ENCODE results near the gene CDH10. TPM values are rescaled to one million over a fixed set of nuclear protein-coding genes. Genes with fewer than 3 reads are reported as not detected.

The CDH10 gene
- total RNA-seq, 4 donors from 2014 or later = not detected

GRCh38 chr5:24538346-24538745 is 106.4 kb downstream of the CDH10 start:
- TF ChIP-seq, protein P1, sequence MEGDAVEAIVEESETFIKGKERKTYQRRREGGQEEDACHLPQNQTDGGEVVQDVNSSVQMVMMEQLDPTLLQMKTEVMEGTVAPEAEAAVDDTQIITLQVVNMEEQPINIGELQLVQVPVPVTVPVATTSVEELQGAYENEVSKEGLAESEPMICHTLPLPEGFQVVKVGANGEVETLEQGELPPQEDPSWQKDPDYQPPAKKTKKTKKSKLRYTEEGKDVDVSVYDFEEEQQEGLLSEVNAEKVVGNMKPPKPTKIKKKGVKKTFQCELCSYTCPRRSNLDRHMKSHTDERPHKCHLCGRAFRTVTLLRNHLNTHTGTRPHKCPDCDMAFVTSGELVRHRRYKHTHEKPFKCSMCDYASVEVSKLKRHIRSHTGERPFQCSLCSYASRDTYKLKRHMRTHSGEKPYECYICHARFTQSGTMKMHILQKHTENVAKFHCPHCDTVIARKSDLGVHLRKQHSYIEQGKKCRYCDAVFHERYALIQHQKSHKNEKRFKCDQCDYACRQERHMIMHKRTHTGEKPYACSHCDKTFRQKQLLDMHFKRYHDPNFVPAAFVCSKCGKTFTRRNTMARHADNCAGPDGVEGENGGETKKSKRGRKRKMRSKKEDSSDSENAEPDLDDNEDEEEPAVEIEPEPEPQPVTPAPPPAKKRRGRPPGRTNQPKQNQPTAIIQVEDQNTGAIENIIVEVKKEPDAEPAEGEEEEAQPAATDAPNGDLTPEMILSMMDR (IDR thresholded peaks at IDR 0.05; ENCODE audit: low read depth) = no peak

GRCh38 chr5:24535646-24536045 is 109.1 kb downstream of the CDH10 start:
- TF ChIP-seq, protein P1 (IDR thresholded peaks at IDR 0.05; ENCODE audit: low read depth) = no peak

DNA sequence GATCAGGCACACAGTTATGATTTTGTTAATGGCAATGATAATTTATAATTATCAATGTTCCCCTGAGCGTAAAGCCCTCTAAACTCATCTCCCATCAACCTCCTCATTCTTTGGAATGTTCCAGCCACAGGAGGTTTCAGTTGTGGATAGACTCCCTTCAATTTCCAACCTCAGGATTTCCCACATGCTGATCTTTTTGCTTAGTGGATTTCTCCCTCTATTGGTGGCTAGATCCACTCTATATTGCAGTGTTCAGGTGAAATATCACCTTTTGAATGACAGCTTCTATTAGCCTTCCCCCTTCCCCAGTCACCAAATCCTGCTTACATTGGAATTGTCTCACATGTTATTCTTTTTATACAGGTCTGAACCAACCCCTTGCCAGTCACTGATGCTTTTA is 113.9 kb downstream of the CDH10 start:
- TF ChIP-seq, protein P1 (IDR thresholded peaks at IDR 0.05; ENCODE audit: low read depth) = no peak

- TF ChIP-seq, protein P1 (IDR thresholded peaks at IDR 0.05; ENCODE audit: low read depth) = no peak
Observed at GRCh38 chr5:24525414-24525813, 119.4 kb downstream of the CDH10 start.

DNA sequence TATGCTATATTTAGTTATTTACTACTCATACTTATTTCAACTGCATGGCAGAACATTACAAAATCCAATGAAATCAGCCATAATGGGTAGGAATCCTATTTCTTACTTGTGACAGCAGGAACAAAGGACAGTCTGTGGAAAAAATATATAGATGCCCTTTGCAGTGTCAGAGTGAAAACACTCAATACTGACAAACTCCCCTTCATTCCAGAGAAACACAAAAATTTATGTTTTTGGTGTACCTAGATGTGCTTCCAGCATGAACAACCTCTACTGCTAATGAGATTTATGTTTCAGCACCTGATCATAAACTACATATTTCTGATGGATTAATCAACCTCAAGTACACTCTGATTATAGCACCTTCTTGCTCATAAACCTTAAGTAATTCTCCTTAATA is 132.4 kb downstream of the CDH10 start:
- TF ChIP-seq, protein P1 (IDR thresholded peaks at IDR 0.05; ENCODE audit: low read depth) = no peak

DNA sequence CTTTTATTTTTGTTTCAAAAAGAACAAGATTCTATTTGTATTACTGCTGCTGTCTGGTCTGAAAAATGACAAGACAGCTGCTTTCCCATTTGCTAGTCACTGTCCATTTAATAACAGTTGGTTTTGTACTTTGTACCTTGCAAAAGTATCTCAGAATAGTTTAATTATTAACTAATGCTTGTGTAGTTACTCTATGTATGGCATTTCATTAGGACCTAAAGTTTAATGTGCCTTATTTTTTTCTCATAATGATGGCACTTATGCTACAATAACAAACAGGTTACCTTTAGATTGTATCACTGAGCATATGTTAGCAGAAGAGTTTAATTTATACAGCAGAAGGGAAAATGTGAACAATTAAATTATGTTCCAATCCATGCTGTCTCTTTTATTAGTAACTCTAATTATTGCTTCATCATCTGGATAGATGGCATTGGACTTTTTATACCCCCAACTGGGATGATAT is 134.2 kb downstream of the CDH10 start:
- TF ChIP-seq, protein P1 (IDR thresholded peaks at IDR 0.05; ENCODE audit: low read depth) = no peak

DNA sequence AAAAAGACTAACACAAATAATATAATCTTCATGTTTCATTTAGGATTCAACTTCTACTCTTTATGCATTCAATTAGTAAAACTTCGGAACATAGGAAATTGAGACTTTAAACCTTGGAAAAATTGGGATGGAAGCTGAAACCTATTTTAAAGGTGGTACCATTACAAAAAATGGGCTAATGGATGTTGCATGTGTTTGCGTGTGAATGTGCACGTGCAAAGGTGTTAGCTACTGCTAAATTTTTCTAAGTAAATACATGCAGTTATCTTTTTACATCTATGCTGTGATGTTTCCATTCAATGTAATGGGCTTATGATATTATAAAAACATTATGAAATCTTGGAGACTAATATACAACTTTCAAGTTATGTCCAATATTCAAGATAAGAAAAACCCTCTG is 134.8 kb downstream of the CDH10 start:
- TF ChIP-seq, protein P1 (IDR thresholded peaks at IDR 0.05; ENCODE audit: low read depth) = no peak

All from subcutaneous adipose tissue (tissue), 4 donors.